ENCODE measurements around the gene KERA.
"Not testable (repeated sequence)": the region's sequence is repeated elsewhere in the genome, so short reads cannot be mapped to it uniquely, and the experiment has no call there.

Gene KERA, protein sequence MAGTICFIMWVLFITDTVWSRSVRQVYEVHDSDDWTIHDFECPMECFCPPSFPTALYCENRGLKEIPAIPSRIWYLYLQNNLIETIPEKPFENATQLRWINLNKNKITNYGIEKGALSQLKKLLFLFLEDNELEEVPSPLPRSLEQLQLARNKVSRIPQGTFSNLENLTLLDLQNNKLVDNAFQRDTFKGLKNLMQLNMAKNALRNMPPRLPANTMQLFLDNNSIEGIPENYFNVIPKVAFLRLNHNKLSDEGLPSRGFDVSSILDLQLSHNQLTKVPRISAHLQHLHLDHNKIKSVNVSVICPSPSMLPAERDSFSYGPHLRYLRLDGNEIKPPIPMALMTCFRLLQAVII

DNA sequence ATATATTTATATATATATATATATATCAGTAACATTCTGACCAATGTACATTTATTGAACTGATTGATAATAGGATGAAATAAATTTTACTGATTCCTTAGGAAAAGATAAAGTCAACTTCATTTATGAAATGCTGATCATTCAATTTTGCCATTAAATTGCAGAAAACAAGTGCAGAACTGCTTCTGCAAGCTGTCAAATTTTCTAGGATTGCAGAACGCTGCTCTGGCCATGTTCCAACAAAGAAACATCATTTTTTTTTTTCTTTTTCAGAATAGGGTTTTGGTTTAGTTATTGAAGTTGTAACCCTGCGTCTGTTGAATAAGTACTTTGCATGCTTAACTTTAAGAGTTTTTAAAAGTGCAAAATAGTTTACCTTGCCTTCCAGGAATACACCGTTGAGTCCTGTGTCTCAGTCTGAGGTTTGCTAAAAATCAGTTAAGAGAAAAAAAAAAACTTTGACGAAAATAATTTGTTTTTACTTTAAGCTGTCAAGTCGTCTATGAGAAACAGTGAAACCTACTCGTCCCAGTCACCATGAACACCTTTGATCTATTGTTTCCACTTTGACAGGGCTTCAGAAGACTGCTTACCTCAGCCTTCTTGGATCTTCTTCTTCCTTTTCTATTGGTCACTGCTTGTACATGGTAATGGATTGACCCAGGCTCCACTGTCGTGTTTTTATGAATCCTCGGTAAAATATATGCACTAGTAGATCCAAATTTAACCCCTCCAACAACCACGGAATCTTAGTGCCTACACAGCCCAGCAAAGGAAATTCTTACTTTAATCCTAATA lies at the start of gene KERA:
KERA (minus strand) TSS at position 657 of the 798 bp plus-strand sequence. CDS start 1,743 bp downstream, outside the sequence.
- no peak for DNase-seq (ENCODE audit: low read depth)

DNA sequence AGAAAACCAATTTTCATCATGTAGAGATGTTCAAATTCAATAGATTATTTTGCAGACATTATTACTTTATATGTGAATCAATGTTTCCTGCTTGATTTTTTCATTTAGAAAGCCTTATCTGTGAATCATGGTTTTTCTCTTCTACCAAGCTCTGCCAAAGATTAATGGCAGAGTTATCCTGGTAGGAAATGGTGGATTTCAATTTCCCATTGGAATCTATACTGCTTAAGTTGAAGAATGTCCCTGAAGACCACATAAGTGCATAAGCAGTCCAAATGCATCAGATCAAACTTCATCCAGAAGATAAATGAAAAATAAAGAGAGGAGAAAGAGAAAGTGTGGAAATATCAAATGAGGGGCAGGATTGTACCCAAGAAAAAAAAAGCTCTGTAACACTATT lies 48.5 kb upstream of the KERA start:
- no peak for DNase-seq (ENCODE audit: low read depth)

DNA sequence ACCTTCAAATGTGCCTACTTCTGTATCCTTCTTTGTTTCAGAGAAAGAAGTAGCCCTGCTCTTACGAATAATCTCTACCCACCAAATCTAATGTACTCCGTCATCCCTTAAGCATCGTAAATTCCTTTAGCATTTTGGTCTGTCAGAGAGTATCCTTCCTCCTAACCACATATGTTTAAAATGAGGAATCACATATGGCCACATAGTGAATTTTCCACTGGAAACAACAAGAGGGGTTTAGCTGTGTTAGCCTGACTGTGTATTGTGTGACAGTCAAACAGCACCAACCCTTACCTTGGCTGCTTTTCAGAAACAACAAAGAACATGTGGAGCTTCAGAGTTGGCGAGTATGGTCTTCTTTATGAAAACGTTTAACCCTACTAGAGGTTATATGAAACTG lies 48.0 kb upstream of the KERA start:
- no peak for DNase-seq (ENCODE audit: low read depth)

DNA sequence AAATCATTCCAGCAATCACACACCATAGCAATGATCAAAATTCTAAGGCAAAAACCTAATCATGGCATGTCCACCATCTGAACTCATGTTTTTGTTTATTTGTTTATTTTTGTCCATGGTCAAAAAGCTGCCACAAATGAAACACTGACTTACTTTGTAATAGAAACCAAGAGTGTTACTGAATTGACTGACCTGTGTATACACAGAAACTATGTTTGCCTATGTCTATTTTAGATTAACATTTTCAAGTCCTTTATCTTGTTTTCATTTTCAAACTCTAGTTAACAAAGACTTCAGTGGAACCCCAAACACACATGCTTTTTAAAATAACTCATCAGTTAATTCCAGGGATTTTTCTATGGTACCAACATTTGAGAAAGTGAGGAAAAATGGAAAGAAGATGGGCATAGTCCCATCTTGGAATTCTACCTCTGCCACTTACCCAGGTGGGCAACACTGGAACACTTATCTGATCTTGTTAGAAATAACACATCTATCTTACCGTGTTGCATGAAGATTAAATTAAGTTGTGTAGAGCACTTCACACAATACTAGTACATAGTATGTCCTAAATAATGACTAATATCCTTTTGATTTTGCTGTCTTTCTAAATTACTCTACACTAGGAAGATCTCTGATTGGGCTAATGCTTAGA lies 47.1 kb upstream of the KERA start:
- DNase-seq (ENCODE audit: low read depth): no peak

DNA sequence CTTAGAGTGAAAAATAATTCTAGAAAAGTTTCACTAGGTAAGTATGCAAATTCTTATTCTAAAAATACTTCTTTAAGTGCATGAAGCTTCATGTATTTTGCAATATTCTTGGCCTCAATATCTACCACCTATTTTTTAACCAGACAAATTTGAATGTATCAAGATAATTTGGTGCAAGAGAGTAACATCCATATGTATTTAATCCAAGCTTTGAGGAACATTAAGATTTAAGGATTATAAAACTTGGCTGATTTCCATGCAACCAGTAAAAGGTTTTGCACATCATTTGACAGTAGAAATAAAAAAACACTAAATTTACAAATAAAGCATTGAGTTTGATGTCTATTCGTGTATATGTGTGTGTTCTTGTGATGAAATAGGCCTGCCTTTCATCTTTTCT lies 45.8 kb upstream of the KERA start:
- DNase-seq (ENCODE audit: low read depth): no peak

DNA sequence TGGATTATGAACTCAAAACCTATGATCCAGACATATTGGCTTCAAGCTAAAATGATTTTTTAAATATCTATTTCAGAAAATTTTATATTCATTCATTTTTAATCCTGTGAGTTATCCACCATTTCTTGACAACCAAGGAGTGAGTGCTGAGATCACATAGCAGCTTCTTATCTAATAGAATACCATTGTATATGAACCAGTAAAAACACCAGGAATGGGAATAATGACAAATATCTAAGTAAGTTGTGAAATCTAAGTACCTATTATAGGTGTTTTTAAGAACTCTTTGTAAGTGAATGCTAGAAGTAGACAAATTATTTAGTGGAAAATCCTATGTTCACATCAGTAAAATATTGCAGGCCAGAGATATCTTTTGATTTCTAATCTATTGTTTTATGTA lies 45.3 kb upstream of the KERA start:
- DNase-seq (ENCODE audit: low read depth): no peak

DNA sequence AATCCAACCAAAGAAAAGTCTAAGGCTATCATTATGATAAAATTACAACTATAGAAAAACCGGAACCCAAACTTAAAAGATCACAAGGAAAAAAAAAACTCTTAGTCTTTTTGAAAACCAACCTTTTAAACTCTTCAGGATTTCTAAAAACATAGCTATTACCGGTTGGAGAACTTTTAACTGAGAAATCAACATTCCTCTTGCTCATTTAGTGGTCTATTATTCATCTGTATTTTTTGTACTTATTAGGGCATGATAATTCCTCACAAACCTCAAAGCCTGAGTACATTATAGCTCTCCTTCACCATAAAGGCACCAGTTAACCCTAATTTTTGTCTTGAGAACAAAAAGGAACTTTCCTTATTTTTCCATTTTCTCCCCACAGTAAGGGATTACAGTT lies 43.1 kb upstream of the KERA start:
- no peak for DNase-seq (ENCODE audit: low read depth)

DNA sequence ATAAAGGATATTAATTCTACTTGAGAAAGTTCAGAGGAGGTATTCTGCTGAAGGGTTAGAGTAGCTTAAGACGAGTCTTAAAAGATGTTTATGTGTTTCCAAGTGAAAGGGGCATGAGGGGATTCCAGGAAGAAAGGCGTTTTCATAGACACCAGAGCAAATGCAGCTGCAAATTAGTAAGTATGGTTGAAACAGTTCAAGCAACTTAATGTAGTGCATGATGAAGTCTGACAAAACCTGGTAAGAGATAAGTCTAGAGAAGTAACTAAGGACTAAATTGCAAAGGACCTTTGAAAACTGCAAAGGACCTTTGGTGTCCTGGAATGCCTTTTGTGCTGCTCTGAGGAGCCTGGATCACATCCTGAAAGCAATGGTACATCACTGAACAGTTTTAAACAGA lies 42.0 kb upstream of the KERA start:
- no peak for DNase-seq (ENCODE audit: low read depth)

DNA sequence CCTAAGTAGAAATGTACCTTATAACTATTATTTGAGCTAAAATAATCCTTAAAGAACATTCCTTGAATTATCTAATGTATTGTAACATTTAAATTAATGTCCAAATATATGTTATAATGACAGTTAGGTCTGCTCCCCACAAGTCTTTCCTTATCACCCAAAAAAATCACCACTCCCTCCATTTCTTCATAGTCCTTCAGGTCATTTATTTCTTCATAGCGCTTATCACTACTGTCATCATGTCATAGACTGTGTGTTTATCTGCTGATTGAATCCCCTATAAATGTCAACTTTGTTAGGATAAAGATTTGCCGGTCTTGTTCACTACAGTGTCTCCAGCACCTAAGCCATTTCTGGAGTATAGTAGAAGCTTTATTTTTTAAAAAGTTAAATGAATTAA lies 41.5 kb upstream of the KERA start:
- DNase-seq (ENCODE audit: low read depth): no peak

DNA sequence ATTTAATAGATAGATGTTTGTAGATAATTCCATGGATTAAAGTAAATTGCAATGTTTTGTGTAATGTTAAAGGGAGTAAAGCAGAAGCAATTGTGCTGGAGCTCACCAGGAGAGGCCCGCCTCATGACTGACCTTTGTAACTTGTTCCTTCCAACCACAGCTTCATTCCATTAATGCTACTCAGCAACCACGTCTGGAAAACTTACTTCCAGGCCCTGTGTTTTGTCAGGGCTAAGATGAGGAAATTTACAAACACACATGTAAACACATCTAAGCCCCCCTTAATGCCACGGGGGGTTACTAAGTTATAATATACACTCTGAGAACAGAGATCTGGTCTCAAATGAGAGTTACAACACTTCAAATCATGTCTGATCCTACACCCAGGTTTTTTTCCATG lies 41.1 kb upstream of the KERA start:
- DNase-seq (ENCODE audit: low read depth): peak; percentile 89

DNA sequence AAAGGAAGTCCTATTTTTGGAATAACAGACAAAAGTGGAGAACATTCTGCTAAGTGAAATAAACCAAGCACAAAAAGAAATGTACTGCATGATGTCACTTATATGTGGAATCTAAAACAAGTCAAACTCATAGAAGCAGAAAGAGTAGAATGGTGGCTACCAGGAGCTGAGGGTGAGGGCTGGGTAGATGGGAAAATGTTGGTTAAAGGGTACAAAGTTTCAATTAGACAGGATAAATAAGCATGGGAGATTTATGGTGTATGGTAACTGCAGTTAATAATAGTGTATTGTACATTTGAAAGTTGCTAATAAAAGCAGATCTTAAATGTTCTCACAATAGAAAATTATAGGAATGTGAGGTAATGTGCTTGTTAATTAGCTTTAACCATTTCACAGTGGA lies 40.6 kb upstream of the KERA start:
- DNase-seq (ENCODE audit: low read depth): no peak

DNA sequence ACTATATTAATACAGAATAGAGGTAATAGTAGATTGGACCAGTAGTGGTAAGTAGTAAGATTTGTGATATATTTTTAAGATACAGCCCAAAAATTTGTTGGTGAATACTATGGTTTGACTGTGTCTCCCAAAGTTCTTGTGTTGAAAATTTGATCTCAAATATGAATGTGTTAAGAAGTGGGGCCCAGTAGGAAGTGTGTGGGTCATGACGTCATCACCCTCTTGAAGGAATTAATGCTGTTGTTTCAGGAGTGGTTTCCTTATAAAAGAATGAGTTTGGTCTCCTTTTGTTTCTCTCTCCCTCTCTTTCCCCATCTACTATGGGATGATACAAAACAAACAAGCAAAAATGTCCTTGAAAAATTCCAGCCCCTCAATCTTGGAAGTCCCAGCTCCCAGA lies 37.1 kb upstream of the KERA start:
- DNase-seq (ENCODE audit: low read depth): no peak

DNA sequence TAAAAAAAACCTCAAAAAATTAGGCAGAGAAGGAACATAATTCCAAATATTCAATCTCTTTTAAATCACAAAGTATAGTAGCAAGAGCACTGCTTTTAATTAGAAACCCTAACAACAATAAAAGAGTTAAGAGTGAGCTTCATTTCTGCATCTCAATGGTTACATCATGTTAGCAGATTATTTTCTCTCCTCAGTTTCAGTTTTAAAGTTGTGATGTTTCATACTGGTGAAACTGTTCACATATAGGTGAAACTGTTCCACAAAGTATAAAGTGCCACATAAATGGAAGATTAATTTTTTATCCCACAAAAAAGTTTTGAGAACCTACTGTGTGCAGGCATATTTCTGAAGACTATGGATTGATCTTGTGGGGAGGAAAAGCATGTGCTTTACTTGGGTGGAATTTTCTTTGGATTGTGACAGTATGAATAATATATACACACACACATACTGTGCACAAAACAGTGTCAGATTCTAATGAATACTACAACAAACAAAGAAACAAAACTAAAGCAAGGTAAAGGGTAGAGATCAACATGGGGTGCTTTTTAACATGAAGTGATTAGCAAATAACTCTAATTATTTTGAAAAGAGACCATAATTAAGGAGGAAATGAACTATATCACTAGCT lies 36.3 kb upstream of the KERA start:
- DNase-seq (ENCODE audit: low read depth): no peak

DNA sequence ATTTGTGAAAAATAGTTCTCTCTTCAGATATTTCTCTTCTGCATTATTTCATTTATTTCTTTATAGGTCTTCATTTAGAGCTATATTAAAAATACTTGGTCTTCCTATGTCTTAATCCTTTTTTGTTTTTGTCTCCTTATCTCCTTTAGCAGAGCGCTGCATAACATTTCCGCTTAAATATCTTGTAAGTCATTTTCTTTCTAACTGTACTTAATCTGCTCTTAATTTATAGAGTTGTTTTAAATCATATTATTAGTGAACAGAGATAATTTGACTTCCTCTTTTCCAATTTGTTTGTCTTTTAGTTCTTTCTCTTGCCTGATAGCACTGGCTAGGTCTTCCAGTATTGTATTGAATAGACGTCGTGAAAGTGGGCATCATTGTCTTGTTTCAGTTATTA lies 35.5 kb upstream of the KERA start:
- DNase-seq (ENCODE audit: low read depth): no peak

DNA sequence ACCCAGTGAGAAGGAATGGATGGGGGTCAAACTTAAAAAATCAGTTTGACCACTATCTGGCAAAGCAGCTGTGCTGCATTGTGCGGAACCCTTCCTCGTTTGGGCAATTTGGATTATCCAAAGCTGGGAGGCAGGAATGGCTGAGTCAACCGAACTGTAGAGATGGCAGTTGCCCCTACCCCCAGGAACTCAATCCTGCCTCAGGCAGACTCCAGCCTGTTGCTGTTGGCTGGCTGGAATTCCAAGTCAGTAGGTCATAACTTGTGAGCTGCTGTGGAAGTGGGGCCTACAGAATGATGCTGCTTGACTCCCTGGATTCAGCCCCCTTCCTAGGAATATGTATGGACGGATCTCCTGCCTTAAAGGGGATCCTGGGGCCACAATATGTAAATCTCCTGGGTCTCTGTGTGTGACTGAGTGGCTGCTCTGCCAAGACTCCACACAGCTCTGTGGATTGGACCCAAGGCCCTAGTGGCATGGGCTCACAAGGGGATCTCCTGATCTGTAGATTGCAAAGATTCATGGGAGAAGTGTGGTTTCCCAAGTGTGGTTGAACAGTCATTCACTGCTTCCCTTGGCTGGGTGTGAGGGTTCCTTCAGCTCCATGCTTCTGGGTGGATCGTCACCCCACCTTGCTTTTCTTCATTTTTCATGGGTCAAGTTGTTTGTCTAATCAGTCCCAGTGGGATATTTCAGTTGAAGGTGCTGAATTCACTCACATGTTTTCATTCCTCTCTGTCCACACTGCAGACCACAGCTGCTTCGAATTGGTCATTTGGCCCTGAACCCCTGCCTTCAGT lies 34.3 kb upstream of the KERA start:
- no peak for DNase-seq (ENCODE audit: low read depth)

DNA sequence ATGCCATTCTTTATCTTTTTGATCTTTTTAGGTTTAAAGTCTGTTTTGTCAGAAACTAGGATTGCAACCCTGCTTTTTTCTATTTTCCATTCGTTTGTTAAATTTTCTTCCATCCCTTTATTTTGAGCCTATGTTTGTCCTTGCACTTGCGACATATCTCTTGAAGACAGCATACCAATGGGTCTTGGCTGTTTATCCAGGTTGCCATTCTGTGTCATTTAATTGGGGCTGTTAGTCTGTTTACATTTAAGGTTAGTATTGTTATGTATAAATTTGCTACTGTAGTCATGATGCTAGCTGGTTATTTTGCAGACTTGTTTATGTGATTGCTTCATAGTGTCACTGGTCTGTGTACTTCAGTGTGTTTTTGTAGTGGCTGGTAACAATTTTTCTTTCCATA lies 32.1 kb upstream of the KERA start:
- not testable (repeated sequence) for DNase-seq (ENCODE audit: low read depth)

DNA sequence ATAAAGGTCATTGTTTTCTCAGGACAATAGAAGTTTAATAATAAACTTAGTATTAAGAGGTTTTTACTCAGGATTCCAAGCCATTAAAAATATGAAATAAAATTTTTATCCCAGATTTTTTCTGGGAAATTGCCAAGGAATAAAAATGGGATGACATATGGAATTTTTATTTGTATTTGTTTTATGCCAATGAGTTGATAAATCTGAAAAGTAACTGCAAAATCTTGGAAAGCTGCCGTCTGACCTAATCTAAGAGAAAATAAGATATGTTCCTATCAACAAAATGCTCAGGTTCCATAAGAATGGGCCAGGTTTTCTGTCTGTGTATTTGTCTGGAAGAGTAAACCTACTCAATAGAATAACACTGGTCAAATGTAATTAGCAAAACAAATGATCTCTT lies 22.2 kb upstream of the KERA start:
- DNase-seq (ENCODE audit: low read depth): no peak

DNA sequence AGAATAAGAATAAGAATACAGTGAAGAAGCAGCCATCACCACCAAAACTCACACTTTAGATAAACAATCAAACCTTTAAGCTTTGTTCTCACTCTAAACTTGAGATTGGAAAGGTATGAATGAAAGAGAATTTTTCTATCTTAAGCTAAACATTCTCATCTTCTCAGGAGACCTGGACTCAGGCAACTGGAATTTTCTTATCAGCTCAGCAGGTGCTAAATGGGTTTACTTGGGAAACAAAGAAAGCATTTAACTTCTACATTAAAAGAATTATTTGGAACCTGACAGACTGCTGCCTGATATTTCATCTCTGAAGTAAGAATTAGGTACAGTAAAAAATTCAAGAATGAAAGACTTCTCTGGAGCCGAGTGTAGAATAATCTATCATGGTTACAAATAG lies 20.7 kb upstream of the KERA start:
- DNase-seq (ENCODE audit: low read depth): no peak

DNA sequence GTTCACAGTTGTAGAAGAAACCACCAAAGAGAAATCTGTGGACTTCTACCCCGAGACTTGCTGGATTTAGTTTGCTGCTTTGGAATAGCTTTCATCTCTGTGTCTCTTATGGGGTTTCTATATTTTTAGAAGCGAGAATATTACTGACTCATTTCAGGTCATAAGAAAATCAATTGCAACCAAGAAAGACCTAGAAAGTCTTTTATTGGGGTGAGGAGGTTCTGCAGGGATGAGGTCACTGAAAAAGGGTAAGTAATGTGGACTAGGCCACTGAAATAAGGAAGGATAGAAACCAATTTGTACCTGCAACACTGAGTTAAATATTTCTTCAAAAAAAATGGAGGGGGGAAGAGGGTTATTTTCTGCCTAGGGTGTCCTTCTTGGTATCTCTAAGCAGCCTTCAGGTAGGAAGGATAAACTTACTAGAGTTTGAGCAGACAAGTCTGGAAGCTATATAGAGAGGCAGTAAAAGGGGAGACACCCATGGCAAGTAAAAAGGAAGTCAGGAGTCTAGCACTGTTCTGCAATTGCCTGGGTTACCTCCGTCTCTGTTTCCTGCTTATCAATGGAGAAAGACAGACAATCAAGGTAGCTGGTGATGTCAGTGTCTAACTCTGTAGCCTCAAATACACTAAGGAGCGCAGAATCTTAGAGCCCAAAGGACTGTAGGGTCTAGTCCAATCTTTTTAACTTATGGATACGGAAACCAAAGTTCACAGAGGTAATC lies 19.6 kb upstream of the KERA start:
- DNase-seq (ENCODE audit: low read depth): no peak

DNA sequence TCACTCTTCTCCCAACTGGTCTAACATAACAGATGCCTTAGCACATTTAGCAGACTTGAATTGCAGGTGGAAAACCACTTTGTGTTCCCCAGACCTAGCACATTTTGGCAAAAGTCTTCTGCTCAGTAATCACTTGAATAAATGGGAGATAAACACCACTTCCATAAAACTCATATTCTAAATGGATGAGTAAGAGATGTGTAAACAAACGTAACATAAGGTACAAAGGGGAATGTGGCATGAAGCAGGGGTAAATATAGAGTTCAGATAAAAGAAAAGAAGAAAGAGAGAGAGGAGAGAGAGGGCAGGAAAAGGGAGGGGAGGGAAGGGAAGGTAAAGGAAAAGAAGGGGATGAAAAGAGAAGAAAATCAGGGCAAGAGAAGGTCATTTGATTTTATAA lies 17.0 kb upstream of the KERA start:
- DNase-seq (ENCODE audit: low read depth): no peak

DNA sequence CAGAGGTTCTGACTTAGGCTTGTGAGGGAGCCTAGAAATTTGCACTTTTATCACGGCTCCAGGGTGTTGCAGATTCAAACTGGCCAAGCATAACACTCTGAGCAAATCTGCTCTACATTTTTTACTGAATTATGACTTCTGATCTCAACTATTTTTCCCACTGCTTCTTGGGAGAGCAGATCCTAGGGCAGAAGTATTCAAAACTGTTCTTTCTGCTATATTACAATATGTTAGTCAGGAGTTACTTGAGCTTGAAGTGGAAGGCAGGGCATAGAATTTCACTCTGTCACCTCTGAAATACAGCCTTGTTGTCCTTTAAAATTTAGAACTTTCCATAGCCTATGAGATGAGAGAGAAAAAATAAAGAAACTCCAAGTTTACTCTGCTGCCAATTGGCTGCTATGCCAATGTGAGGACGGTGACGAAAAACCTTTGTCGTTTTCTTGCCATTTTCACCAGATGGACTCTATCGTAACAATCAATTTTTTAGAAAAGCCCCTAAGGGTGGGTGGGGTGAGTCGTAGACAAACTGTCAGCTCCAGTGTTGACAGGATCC lies 16.4 kb upstream of the KERA start:
- peak; percentile 53 for DNase-seq (ENCODE audit: low read depth)

Measured in stromal cell of bone marrow (primary cell).